Measurements from ENCODE around the gene GPR25. TPM values are rescaled to one million over a fixed set of nuclear protein-coding genes. Genes with fewer than 3 reads are reported as not detected.
A peak's percentile ranks its signal among the peaks of the same experiment; 100 is the strongest.

Gene GPR25
- total and polyA plus RNA-seq, 10 donors: 0.09 to 3.6 (median 0.55) TPM; not detected in 2

DNA sequence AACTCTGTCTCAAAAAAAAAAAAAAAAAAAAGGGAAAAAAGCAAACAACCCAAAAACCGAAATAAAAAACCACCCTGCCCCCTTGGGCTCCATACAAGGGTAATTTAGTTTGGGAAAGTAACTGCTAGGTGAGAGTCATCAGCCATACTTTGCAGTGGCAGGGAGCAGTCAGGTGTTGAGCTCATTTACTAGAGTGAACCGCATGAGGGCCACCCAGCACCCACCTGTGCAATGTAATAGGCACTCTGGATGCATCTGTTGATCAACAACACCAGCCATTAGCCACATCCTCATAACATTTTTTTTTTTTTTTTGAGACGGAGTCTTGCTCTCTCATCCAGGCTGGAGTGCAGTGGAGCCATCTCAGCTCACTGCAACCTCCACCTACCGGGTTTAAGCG, 31.0 kb downstream of the GPR25 start:
- H3K27ac ChIP-seq: no peak overlapping the region
- peaks cover 0 to 58% (median 14%) of the 10 kb centered on the region in 6 donors for H3K4me1 ChIP-seq
- 71 to 93% (median 81%) methylated on average over 5 of the region's 5 CpGs for WGBS, 5 donors
- intact Hi-C loops (cut with DNase I; ENCODE audit: low total_unique reads): no loop called here
- TF ChIP-seq, protein P1, sequence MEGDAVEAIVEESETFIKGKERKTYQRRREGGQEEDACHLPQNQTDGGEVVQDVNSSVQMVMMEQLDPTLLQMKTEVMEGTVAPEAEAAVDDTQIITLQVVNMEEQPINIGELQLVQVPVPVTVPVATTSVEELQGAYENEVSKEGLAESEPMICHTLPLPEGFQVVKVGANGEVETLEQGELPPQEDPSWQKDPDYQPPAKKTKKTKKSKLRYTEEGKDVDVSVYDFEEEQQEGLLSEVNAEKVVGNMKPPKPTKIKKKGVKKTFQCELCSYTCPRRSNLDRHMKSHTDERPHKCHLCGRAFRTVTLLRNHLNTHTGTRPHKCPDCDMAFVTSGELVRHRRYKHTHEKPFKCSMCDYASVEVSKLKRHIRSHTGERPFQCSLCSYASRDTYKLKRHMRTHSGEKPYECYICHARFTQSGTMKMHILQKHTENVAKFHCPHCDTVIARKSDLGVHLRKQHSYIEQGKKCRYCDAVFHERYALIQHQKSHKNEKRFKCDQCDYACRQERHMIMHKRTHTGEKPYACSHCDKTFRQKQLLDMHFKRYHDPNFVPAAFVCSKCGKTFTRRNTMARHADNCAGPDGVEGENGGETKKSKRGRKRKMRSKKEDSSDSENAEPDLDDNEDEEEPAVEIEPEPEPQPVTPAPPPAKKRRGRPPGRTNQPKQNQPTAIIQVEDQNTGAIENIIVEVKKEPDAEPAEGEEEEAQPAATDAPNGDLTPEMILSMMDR (IDR thresholded peaks at IDR 0.05 in 8 of 11, conservative IDR thresholded peaks at IDR 0.05 in 3 of 11): no peak
- TF ChIP-seq POLR2AphosphoS5 (IDR thresholded peaks at IDR 0.05) (no peak), POLR2A (IDR thresholded peaks at IDR 0.05) (no peak)
- peak; percentile 13 for DNase-seq
- H3K27me3 ChIP-seq (replicated peaks in 1 of 7): peaks cover 0 to 4% (median 0%) of the 10 kb centered on the region in 7 donors
- no peak overlapping the region for H3K4me3 ChIP-seq
- H3K36me3 ChIP-seq: no peaks in the 10 kb centered on the region
- no peaks in the 10 kb centered on the region for H3K9me3 ChIP-seq

DNA sequence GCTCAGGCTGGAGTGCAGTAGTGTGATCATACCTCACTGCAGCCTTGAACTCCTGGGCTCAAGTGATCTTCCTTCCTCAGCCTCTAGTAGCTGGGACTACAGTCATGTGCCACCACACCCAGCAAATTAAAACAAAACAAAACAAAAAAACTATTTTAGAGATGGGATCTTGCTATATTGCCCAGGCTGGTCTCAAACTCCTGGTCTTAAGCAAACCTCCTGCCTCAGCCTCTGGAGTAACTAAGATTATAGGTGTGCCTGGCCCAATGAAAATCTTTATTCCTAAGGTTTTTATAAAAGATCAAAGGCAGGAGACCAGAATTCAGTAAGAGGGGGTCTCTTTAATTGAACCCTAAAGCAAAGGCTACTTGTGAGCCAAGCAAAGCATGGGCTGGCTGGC, 32.0 kb downstream of the GPR25 start:
- Histone ChIP-seq H3K4me1 (peaks cover 0 to 50% (median 11%) of the 10 kb centered on the region in 6 donors), H3K9me3 (no peaks in the 10 kb centered on the region), H3K27me3 (replicated peaks in 1 of 7) (peaks cover 0 to 4% (median 0%) of the 10 kb centered on the region in 7 donors), H3K27ac (no peak overlapping the region), H3K4me3 (no peak overlapping the region), H3K36me3 (no peaks in the 10 kb centered on the region)
- no peak for DNase-seq
- intact Hi-C loops (cut with DNase I; ENCODE audit: low total_unique reads): no loop called here
- TF ChIP-seq, protein P1 (IDR thresholded peaks at IDR 0.05 in 8 of 11, conservative IDR thresholded peaks at IDR 0.05 in 3 of 11): no peak
- TF ChIP-seq POLR2A (IDR thresholded peaks at IDR 0.05): no peak
- TF ChIP-seq POLR2AphosphoS5 (IDR thresholded peaks at IDR 0.05): no peak

DNA sequence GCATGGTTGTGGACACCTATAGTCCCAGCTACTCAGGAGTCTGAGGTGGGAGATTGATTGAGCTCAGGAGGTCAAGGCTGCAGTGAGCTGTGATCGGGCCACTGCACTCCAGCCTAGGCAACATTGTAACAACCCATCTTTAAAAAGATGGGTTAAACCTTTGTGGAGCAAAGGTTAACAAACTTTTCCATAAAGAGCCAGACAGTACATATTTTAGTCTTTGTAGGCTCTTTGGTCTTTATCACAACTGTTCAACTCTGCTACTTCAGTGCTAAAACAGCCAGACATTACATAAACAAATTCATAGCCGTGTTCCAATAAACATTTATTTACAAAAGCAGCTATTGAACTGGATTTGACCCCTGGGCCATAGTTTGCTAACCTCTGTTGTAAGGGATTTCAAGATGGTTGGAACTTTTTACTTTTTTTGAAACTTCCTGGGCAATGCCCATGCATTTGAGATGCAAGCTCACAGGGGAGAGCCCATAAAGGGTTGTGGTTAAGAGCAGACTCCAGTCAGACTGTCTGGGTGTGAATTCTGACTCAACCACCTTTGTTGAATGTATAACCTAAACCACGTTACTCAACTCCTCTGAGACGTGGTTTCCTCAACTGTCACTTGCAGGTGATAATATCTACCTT, 32.8 kb downstream of the GPR25 start:
- H3K9me3 ChIP-seq: no peaks in the 10 kb centered on the region
- no peaks in the 10 kb centered on the region for H3K36me3 ChIP-seq
- DNase-seq: peak; percentile 3
- intact Hi-C loops (cut with DNase I; ENCODE audit: low total_unique reads): no loop called here
- peaks cover 0 to 50% (median 11%) of the 10 kb centered on the region in 6 donors for H3K4me1 ChIP-seq
- H3K27ac ChIP-seq: peak overlapping the region in 1 of 8 donors; percentile 19
- H3K27me3 ChIP-seq (replicated peaks in 1 of 7): peaks cover 0 to 4% (median 0%) of the 10 kb centered on the region in 7 donors
- no peak for TF ChIP-seq POLR2A (IDR thresholded peaks at IDR 0.05)
- TF ChIP-seq, protein P1 (IDR thresholded peaks at IDR 0.05 in 8 of 11, conservative IDR thresholded peaks at IDR 0.05 in 3 of 11): no peak
- no peak for TF ChIP-seq POLR2AphosphoS5 (IDR thresholded peaks at IDR 0.05)
- 48 to 58% (median 53%) methylated on average over 4 of the region's 4 CpGs for WGBS, 5 donors
- no peak overlapping the region for H3K4me3 ChIP-seq

DNA sequence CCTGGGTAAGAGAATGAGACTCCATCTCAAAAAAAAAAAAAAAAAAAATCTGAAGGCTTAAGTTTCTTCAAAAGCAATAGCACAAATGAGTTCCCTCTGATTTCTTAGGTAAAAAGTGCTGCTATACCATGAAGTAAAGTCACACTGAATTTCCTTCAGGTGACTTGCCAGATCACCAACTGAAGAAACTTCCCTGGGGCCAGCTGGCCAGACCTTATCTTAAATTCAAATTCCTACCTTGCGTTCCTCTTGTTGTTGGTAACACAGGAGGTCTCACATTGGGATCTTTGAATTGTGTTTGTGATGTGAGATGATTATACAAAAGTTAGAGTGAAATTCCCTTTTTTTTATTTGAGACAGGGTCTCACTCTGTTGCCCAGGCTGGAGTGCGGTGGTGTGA, 33.7 kb downstream of the GPR25 start:
- Histone ChIP-seq H3K4me3 (no peak overlapping the region), H3K27ac (peak overlapping the region in 1 of 8 donors; percentile 37), H3K4me1 (peaks cover 0 to 50% (median 11%) of the 10 kb centered on the region in 6 donors), H3K27me3 (replicated peaks in 1 of 7) (peaks cover 0 to 4% (median 0%) of the 10 kb centered on the region in 7 donors), H3K36me3 (no peaks in the 10 kb centered on the region), H3K9me3 (no peaks in the 10 kb centered on the region)
- intact Hi-C loops (cut with DNase I; ENCODE audit: low total_unique reads): no loop called here
- 91 to 99% (median 96%) methylated on average over 2 of the region's 2 CpGs for WGBS, 5 donors
- TF ChIP-seq POLR2A (IDR thresholded peaks at IDR 0.05) (no peak), POLR2AphosphoS5 (IDR thresholded peaks at IDR 0.05) (no peak)
- TF ChIP-seq, protein P1 (IDR thresholded peaks at IDR 0.05 in 8 of 11, conservative IDR thresholded peaks at IDR 0.05 in 3 of 11): no peak
- peak; percentile 3 for DNase-seq

All from spleen (tissue), 11 donors.